GM12878 (cell line): ENCODE results near the gene DUSP15.

ENCODE experiments used
- CHD1 ChIP-seq: IDR thresholded peaks from 2 replicates; pipeline ENCODE4 v1.6.1; 2012; ENCODE audit warnings: low read depth, low read length, improper control_type of control experiment
- CTCF ChIP-seq, 3 experiments: IDR thresholded peaks in 2 of 3; conservative IDR thresholded peaks in 1 of 3; 2 replicates each; pipeline ENCODE4 v1.5.1; 2011; ENCODE audit warnings: low read depth in 3 of 3, low read length in 3 of 3, mild to moderate bottlenecking in 3 of 3, control low read depth in 2 of 3, moderate library complexity in 2 of 3, inconsistent platforms in 1 of 3, mixed read lengths in 1 of 3; ENCODE audit not compliant: control insufficient read depth in 2 of 3, insufficient read depth in 1 of 3; ENCODE audit errors: extremely low read depth in 1 of 3
- EP300 ChIP-seq, 2 experiments: fragments of 150-350 bp in 1 of 2; IDR thresholded peaks; 2 replicates each; pipeline ENCODE4 v1.6.1; 2011 to 2012; ENCODE audit warnings: low read depth in 2 of 2, low read length in 2 of 2, borderline replicate concordance in 1 of 2, improper control_type of control experiment in 1 of 2, inconsistent platforms in 1 of 2; ENCODE audit not compliant: control insufficient read depth in 1 of 2
- RELA ChIP-seq: fragments of 450-650 bp; IDR thresholded peaks from 2 replicates; pipeline ENCODE4 v1.8.0; 2014; ENCODE audit warnings: borderline replicate concordance; ENCODE audit not compliant: partially characterized antibody
- SUZ12 ChIP-seq: fragments of 200-600 bp; sonication (generic); IDR thresholded peaks from one replicate; pipeline ENCODE4 v1.6.1; 2018; ENCODE audit warnings: antibody characterized with exemption, mild to moderate bottlenecking; ENCODE audit not compliant: unreplicated experiment

- no peak for TF ChIP-seq CTCF (IDR thresholded peaks at IDR 0.05 in 2 of 3, conservative IDR thresholded peaks at IDR 0.05 in 1 of 3; ENCODE audit: control insufficient read depth in 2 of 3, extremely low read depth in 1 of 3, insufficient read depth in 1 of 3, low read depth in 3 of 3, low read length in 3 of 3)
- peak; percentile 57 for TF ChIP-seq SUZ12
- no peak for TF ChIP-seq CHD1
- no peak for TF ChIP-seq RELA
- no peak for TF ChIP-seq EP300 (IDR thresholded peaks at IDR 0.05; ENCODE audit: borderline replicate concordance in 1 of 2, control insufficient read depth in 1 of 2, low read depth in 2 of 2, low read length in 2 of 2)
Measured at GRCh38 chr20:31869942-31870725, at the start of gene DUSP15, which contains the start of gene TTLL9.
